ENCODE data around the gene ANO7.

DNA sequence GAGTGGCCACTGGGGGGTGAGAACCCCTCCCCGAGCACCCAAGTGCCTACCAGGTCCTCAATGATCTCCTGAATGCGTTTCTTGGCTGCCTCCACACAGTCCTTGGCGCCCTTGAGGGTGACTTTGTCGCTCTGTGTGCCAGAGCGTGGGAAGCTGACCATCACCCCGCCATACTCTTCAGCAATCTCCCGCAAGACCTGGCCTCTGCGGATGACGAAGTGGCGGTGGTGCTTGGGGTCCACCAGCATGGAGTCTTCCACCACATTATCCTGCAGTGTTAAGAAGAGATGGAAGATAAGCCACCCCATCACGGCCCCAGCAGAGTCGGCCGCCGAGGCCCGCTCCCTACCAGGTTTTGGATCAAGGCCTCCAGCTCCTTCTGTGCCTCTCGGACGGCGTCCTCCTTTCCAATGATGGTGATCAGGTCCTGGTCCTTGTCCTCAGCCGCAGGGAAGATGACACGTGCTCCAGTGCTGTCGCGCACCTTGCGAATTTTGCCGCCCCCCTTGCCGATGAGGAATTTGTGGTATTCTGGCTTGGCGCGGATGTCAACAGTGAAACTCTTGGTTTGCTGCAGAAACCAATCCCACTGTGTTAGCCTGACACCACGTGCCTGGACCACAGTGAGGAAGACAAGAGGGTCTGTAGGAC lies 51.2 kb downstream of the ANO7 start:
- TF ChIP-seq EZH2 (IDR thresholded peaks at IDR 0.05; ENCODE audit: insufficient read depth, poor library complexity, severe bottlenecking) (no peak), EZH2phosphoT487 (IDR thresholded peaks at IDR 0.05; ENCODE audit: insufficient read depth, low read depth) (no peak)

All from GM23248 (cell line).